Peyer's patch (tissue), 4 donors: Measurements from ENCODE around the gene TRMT2A. TPM values are rescaled to one million over a fixed set of nuclear protein-coding genes. Genes with fewer than 3 reads are reported as not detected.

Source experiments
- DNase-seq, 3 donors: peaks; one replicate each; pipeline ENCODE4 v3.0.0-alpha.2; 2017 to 2019
- H3K27ac ChIP-seq, 4 donors: fragments of 200-600 bp; sonication (generic); one replicate each; pipeline ENCODE4 v1.5.1; 2016 to 2019
- H3K27me3 ChIP-seq, 2 donors: fragments of 200-600 bp; sonication (generic); one replicate each; pipeline ENCODE4 v1.5.1; 2019
- H3K36me3 ChIP-seq, 3 donors: fragments of 200-600 bp; sonication (generic); one replicate each; pipeline ENCODE4 v1.5.1; 2016 to 2019
- H3K4me1 ChIP-seq, 4 donors: fragments of 200-600 bp; sonication (generic); one replicate each; pipeline ENCODE4 v1.5.1; 2016 to 2019
- H3K4me3 ChIP-seq, 4 donors: fragments of 200-600 bp; sonication (generic); 1 replicate in 3 of 4; 2 replicates in 1 of 4; pipeline ENCODE4 v1.5.1; 2016 to 2019; ENCODE audit warnings: mild to moderate bottlenecking in 1 of 4
- H3K9me3 ChIP-seq, 4 donors: fragments of 200-600 bp; sonication (generic); one replicate each; pipeline ENCODE4 v1.5.1; 2016 to 2019; ENCODE audit warnings: mild to moderate bottlenecking in 1 of 4
- POLR2A ChIP-seq, 2 donors: fragments of 450-650 bp; IDR thresholded peaks; one replicate each; pipeline ENCODE4 v1.5.1; 2017; ENCODE audit warnings: antibody characterized with exemption in 2 of 2, mild to moderate bottlenecking in 2 of 2, moderate library complexity in 2 of 2
- total RNA-seq, 4 donors: library from RNA; depleted of rRNA; stranded (reverse); fragments of >200 nt; gene quantifications; one replicate each; pipeline ENCODE4 v1.1.0, GENCODE V29; 2016
- TF ChIP-seq, protein P1 (sequence below), 6 experiments: fragments of 450-650 bp in 4 of 6; fragments of 200-600 bp in 2 of 6; sonication (generic) in 1 of 6; IDR thresholded peaks; one replicate each; pipeline ENCODE4 v1.5.1; 2017 to 2019; ENCODE audit warnings: antibody characterized with exemption in 6 of 6, mild to moderate bottlenecking in 3 of 6, moderate library complexity in 1 of 6

Gene TRMT2A
- total RNA-seq, 4 donors from 2014 or later: 26.8 to 134 (median 86.9) TPM

- H3K4me3 ChIP-seq: no peak overlapping the region
- no peak for DNase-seq
- H3K36me3 ChIP-seq: peaks cover 0 to 76% (median 0%) of the 10 kb centered on the region in 3 donors
- peak overlapping the region in 1 of 4 donors; percentile 62 for H3K27ac ChIP-seq
- H3K4me1 ChIP-seq: peaks cover 4 to 17% (median 13%) of the 10 kb centered on the region in 4 donors
- no peaks in the 10 kb centered on the region for H3K9me3 ChIP-seq
- TF ChIP-seq, protein P1, sequence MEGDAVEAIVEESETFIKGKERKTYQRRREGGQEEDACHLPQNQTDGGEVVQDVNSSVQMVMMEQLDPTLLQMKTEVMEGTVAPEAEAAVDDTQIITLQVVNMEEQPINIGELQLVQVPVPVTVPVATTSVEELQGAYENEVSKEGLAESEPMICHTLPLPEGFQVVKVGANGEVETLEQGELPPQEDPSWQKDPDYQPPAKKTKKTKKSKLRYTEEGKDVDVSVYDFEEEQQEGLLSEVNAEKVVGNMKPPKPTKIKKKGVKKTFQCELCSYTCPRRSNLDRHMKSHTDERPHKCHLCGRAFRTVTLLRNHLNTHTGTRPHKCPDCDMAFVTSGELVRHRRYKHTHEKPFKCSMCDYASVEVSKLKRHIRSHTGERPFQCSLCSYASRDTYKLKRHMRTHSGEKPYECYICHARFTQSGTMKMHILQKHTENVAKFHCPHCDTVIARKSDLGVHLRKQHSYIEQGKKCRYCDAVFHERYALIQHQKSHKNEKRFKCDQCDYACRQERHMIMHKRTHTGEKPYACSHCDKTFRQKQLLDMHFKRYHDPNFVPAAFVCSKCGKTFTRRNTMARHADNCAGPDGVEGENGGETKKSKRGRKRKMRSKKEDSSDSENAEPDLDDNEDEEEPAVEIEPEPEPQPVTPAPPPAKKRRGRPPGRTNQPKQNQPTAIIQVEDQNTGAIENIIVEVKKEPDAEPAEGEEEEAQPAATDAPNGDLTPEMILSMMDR (IDR thresholded peaks at IDR 0.05): no peak
- TF ChIP-seq POLR2A (IDR thresholded peaks at IDR 0.05): no peak
- H3K27me3 ChIP-seq: no peaks in the 10 kb centered on the region
Measured at GRCh38 chr22:20112623-20113511, 4.2 kb downstream of the TRMT2A start.

GRCh38 chr22:20111689-20112622, 5.1 kb downstream of the TRMT2A start:
- Histone ChIP-seq H3K4me3 (no peak overlapping the region), H3K9me3 (no peaks in the 10 kb centered on the region), H3K27me3 (no peaks in the 10 kb centered on the region), H3K4me1 (peaks cover 4 to 17% (median 13%) of the 10 kb centered on the region in 4 donors), H3K36me3 (peaks cover 0 to 85% (median 0%) of the 10 kb centered on the region in 3 donors), H3K27ac (peak overlapping the region in 1 of 4 donors; percentile 62)
- TF ChIP-seq POLR2A (IDR thresholded peaks at IDR 0.05): no peak
- no peak for DNase-seq

GRCh38 chr22:20111045-20111688, 5.9 kb downstream of the TRMT2A start:
- Histone ChIP-seq H3K4me3 (no peak overlapping the region), H3K27ac (peak overlapping the region in 1 of 4 donors; percentile 62), H3K9me3 (no peaks in the 10 kb centered on the region), H3K27me3 (no peaks in the 10 kb centered on the region), H3K36me3 (peaks cover 0 to 93% (median 0%) of the 10 kb centered on the region in 3 donors), H3K4me1 (peaks cover 2 to 13% (median 9%) of the 10 kb centered on the region in 4 donors)
- DNase-seq: peak in 1 of 3 donors; percentile 32
- TF ChIP-seq POLR2A (IDR thresholded peaks at IDR 0.05): no peak
- TF ChIP-seq, protein P1 (IDR thresholded peaks at IDR 0.05): peak in 4 of 6 experiments; percentile 8 to 32 (median 22)

- no peaks in the 10 kb centered on the region for H3K9me3 ChIP-seq
- TF ChIP-seq, protein P1 (IDR thresholded peaks at IDR 0.05): no peak
- TF ChIP-seq POLR2A (IDR thresholded peaks at IDR 0.05): no peak
- H3K27ac ChIP-seq: peak overlapping the region in 1 of 4 donors; percentile 62
- H3K4me1 ChIP-seq: peaks cover 0 to 6% (median 5%) of the 10 kb centered on the region in 4 donors
- no peaks in the 10 kb centered on the region for H3K27me3 ChIP-seq
- H3K36me3 ChIP-seq: peaks cover 0 to 96% (median 0%) of the 10 kb centered on the region in 3 donors
- no peak overlapping the region for H3K4me3 ChIP-seq
- DNase-seq: peak in 1 of 3 donors; percentile 15
Measured at GRCh38 chr22:20110359-20110985, 6.6 kb downstream of the TRMT2A start.

DNA sequence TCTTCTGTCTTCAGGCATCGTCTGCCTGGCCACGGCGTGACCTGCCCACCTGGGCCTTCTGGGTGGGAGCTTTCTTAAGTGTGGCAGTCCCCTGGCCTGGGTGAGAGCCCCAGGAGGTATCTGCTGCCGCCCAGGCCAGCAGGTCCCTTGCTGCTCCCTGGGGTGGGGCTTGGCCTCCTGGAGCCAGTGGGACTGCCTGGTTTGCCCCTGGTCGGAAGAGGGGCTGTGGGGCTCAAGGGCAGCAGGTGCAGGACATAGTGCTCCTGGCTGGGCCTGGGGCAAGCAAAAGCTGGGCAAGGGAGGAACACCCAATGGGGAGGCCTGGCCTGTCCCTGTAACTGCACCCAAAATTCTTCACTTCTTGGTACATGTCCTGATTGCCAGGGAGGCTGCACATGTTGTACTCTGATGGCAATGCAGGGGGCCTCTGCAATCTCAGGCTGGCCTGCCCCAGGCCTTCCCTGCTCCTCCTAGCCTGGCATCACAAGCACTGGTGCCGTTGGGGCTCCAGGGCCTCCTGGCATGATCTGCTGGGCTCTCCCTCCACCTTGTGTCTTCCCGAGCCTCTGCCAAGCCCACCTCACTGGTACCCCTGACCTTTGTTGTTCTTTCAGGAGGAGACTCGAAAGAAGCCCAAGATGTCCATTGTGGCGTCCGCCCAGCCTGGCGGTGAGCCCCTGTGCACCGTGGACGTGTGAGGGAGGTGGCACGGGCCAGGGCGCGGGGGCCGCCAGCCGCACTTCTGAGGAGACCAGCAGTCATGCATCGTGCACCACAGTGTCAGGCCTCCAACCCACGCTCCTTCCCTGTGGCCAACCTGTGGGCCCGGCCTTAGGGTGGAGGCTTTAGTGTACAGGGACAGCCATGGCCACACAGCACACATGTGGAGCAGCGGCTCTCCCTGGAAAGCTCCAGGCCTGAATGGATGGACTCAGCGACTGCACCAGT, 7.3 kb downstream of the TRMT2A start:
- Histone ChIP-seq H3K4me3 (no peak overlapping the region), H3K4me1 (peaks cover 0 to 6% (median 4%) of the 10 kb centered on the region in 4 donors), H3K36me3 (peaks cover 0 to 96% (median 0%) of the 10 kb centered on the region in 3 donors), H3K9me3 (no peaks in the 10 kb centered on the region), H3K27ac (no peak overlapping the region), H3K27me3 (no peaks in the 10 kb centered on the region)
- no peak for TF ChIP-seq POLR2A (IDR thresholded peaks at IDR 0.05)
- TF ChIP-seq, protein P1 (IDR thresholded peaks at IDR 0.05): no peak
- peak in 1 of 3 donors; percentile 49 for DNase-seq
